Sigmoid colon (tissue), 4 donors: ENCODE results near the gene DHRS3.
A peak's percentile ranks its signal among the peaks of the same experiment; 100 is the strongest.

Source experiments
- CTCF ChIP-seq, 4 experiments: fragments of 450-650 bp in 3 of 4; fragments of 200-600 bp in 1 of 4; IDR thresholded peaks; one replicate each; pipeline ENCODE4 v1.5.1; 2016 to 2019; ENCODE audit warnings: antibody characterized with exemption in 4 of 4, mild to moderate bottlenecking in 3 of 4, moderate library complexity in 2 of 4
- EP300 ChIP-seq, 4 donors: sonication (generic); formaldehyde crosslinking; IDR thresholded peaks; one replicate each; pipeline ENCODE4 v1.6.1; 2017; ENCODE audit warnings: antibody characterized with exemption in 4 of 4

GRCh38 chr1:12621346-12622335, 3.6 kb upstream of the DHRS3 start:
- TF ChIP-seq CTCF (IDR thresholded peaks at IDR 0.05) (no peak), EP300 (IDR thresholded peaks at IDR 0.05) (peak in 1 of 4 donors; percentile 9)
